NCI-H2107 (cell line): Measurements from ENCODE around the gene RAD1.
A peak's percentile ranks its signal among the peaks of the same experiment; 100 is the strongest.

Experiments
- DNase-seq: peaks from one replicate; lab custom pipeline; 2025; lab: John Stamatoyannopoulos, UW

Gene RAD1

GRCh38 chr5:34915856-34916192 lies 520 bp upstream of the RAD1 start:
- no peak for DNase-seq

GRCh38 chr5:34914671-34915138 lies 599 bp downstream of the RAD1 start:
- DNase-seq, result no peak

- DNase-seq, result no peak
Measured at GRCh38 chr5:34913072-34913471, 2.2 kb downstream of the RAD1 start.

GRCh38 chr5:34905564-34905963 lies 9.7 kb downstream of the RAD1 start:
- DNase-seq, result no peak

- DNase-seq, result no peak
Measured at GRCh38 chr5:34903260-34903659, 12.0 kb downstream of the RAD1 start.

GRCh38 chr5:34900652-34901051 lies 14.7 kb downstream of the RAD1 start:
- DNase-seq, result no peak

- DNase-seq, result no peak
Measured at GRCh38 chr5:34899066-34899465, 16.2 kb downstream of the RAD1 start.

- peak; percentile 56 for DNase-seq
Measured at GRCh38 chr5:34898258-34898895, 16.9 kb downstream of the RAD1 start.

- no peak for DNase-seq
Measured at GRCh38 chr5:34897646-34898045, 17.7 kb downstream of the RAD1 start.

- DNase-seq, result no peak
Measured at GRCh38 chr5:34895641-34896419, 19.5 kb downstream of the RAD1 start.

GRCh38 chr5:34894716-34895115 lies 20.6 kb downstream of the RAD1 start:
- DNase-seq, result no peak

GRCh38 chr5:34892414-34892813 lies 22.9 kb downstream of the RAD1 start:
- DNase-seq, result no peak

- no peak for DNase-seq
Measured at GRCh38 chr5:34891981-34892380, 23.3 kb downstream of the RAD1 start.

GRCh38 chr5:34889394-34889793 lies 25.9 kb downstream of the RAD1 start:
- no peak for DNase-seq

GRCh38 chr5:34886392-34887119 lies 28.7 kb downstream of the RAD1 start:
- no peak for DNase-seq

GRCh38 chr5:34881246-34881645 lies 34.1 kb downstream of the RAD1 start:
- DNase-seq, result no peak

- DNase-seq, result no peak
Measured at GRCh38 chr5:34876275-34876674, 39.0 kb downstream of the RAD1 start.

GRCh38 chr5:34870382-34870781 lies 44.9 kb downstream of the RAD1 start:
- DNase-seq, result no peak

GRCh38 chr5:34869256-34869655 lies 46.0 kb downstream of the RAD1 start:
- no peak for DNase-seq

GRCh38 chr5:34868791-34869190 lies 46.5 kb downstream of the RAD1 start:
- no peak for DNase-seq

- no peak for DNase-seq
Measured at GRCh38 chr5:34867660-34868059, 47.6 kb downstream of the RAD1 start.

GRCh38 chr5:34866989-34867471 lies 48.3 kb downstream of the RAD1 start:
- no peak for DNase-seq

GRCh38 chr5:34865091-34865490 lies 50.2 kb downstream of the RAD1 start:
- DNase-seq, result no peak
